HepG2 (cell line): Measurements from ENCODE around the gene ACSF3. TPM values are rescaled to one million over a fixed set of nuclear protein-coding genes. Genes with fewer than 3 reads are reported as not detected.

Experiments used
- ATF3 ChIP-seq: sonication (generic); formaldehyde crosslinking; IDR thresholded peaks from 2 replicates; pipeline ENCODE4 v1.4.0; 2020; ENCODE audit warnings: missing genetic modification reagents
- ETV5 ChIP-seq: IDR thresholded peaks from 2 replicates; pipeline ENCODE4 v1.6.1; 2018; ENCODE audit warnings: missing biosample characterization, missing genetic modification reagents, inconsistent platforms, borderline replicate concordance
- HNRNPUL1 ChIP-seq: fragments of 200-400 bp; formaldehyde crosslinking; IDR thresholded peaks from 2 replicates; pipeline ENCODE4 v1.6.1; 2017; ENCODE audit warnings: low read depth, mild to moderate bottlenecking, low read length, moderate library complexity
- RFXAP ChIP-seq: sonication (generic); formaldehyde crosslinking; IDR thresholded peaks from 2 replicates; pipeline ENCODE4 v1.4.0; 2020; ENCODE audit warnings: missing genetic modification reagents, borderline replicate concordance
- RORA ChIP-seq: sonication (generic); formaldehyde crosslinking; IDR thresholded peaks from 2 replicates; pipeline ENCODE4 v1.5.0; 2020; ENCODE audit warnings: mild to moderate bottlenecking, missing genetic modification reagents, moderate library complexity
- SAP130 ChIP-seq: IDR thresholded peaks from 2 replicates; pipeline ENCODE4 v1.6.1; 2016; ENCODE audit warnings: low read depth
- THAP7 ChIP-seq: sonication (generic); formaldehyde crosslinking; IDR thresholded peaks from 2 replicates; pipeline ENCODE4 v1.8.1; 2023; ENCODE audit warnings: mild to moderate bottlenecking, missing genetic modification reagents
- XBP1 ChIP-seq: sonication (generic); formaldehyde crosslinking; IDR thresholded peaks from 2 replicates; pipeline ENCODE4 v1.5.0; 2020; ENCODE audit warnings: missing genetic modification reagents
- YEATS2 ChIP-seq: sonication (generic); formaldehyde crosslinking; IDR thresholded peaks from 2 replicates; pipeline ENCODE4 v1.4.0; 2020; ENCODE audit warnings: missing genetic modification reagents, borderline replicate concordance
- ZBED4 ChIP-seq: sonication (generic); formaldehyde crosslinking; IDR thresholded peaks from 2 replicates; pipeline ENCODE4 v1.4.0; 2020; ENCODE audit warnings: missing genetic modification reagents, borderline replicate concordance
- ZNF292 ChIP-seq: sonication (generic); formaldehyde crosslinking; IDR thresholded peaks from 2 replicates; pipeline ENCODE4 v1.8.1; 2022; ENCODE audit warnings: mild to moderate bottlenecking, low read depth, missing genetic modification reagents, borderline replicate concordance
- ZNF883 ChIP-seq: sonication (generic); formaldehyde crosslinking; IDR thresholded peaks from 2 replicates; pipeline ENCODE4 v1.5.1; 2020; ENCODE audit warnings: mild to moderate bottlenecking, missing genetic modification reagents; ENCODE audit errors: not compliant biosample characterization
- polyA plus RNA-seq, 8 experiments: library from polyadenylated mRNA; depleted of rRNA in 3 of 8; stranded (reverse) in 7 of 8; unstranded in 1 of 8; fragments of >200 nt; fragmentation: Illumina TruSeq in 4 of 8; extraction: Trizol in 4 of 8; gene quantifications; 2 replicates each; pipeline versions ENCODE4 v1.2.1 to v1.2.3, GENCODE V29; 2011 to 2016; ENCODE audit warnings: low read depth in 4 of 8, missing spikeins in 1 of 8, mixed read lengths in 1 of 8; ENCODE audit not compliant: insufficient read depth in 1 of 8
- total RNA-seq, 5 experiments: library from RNA; depleted of rRNA; stranded (reverse); fragments of >200 nt; fragmentation: Illumina TruSeq; extraction: Trizol; gene quantifications; 2 replicates each; pipeline ENCODE4 v1.2.3, GENCODE V29; 2016; ENCODE audit warnings: low read depth in 1 of 5
- TF ChIP-seq, protein P1 (sequence below): sonication (generic); formaldehyde crosslinking; IDR thresholded peaks from one replicate; pipeline ENCODE4 v1.5.1; 2020; ENCODE audit warnings: mild to moderate bottlenecking, missing genetic modification reagents; ENCODE audit errors: not compliant biosample characterization

ACSF3 gene
- total and polyA plus RNA-seq, 2 of the 13 experiments (the other 11 are each of a cell fraction or from before 2014, with no cell fraction given), result 14.9 to 30.6 TPM

GRCh38 chr16:89201439-89202377, 108.1 kb downstream of the ACSF3 start (continued):
- TF ChIP-seq, protein P1, sequence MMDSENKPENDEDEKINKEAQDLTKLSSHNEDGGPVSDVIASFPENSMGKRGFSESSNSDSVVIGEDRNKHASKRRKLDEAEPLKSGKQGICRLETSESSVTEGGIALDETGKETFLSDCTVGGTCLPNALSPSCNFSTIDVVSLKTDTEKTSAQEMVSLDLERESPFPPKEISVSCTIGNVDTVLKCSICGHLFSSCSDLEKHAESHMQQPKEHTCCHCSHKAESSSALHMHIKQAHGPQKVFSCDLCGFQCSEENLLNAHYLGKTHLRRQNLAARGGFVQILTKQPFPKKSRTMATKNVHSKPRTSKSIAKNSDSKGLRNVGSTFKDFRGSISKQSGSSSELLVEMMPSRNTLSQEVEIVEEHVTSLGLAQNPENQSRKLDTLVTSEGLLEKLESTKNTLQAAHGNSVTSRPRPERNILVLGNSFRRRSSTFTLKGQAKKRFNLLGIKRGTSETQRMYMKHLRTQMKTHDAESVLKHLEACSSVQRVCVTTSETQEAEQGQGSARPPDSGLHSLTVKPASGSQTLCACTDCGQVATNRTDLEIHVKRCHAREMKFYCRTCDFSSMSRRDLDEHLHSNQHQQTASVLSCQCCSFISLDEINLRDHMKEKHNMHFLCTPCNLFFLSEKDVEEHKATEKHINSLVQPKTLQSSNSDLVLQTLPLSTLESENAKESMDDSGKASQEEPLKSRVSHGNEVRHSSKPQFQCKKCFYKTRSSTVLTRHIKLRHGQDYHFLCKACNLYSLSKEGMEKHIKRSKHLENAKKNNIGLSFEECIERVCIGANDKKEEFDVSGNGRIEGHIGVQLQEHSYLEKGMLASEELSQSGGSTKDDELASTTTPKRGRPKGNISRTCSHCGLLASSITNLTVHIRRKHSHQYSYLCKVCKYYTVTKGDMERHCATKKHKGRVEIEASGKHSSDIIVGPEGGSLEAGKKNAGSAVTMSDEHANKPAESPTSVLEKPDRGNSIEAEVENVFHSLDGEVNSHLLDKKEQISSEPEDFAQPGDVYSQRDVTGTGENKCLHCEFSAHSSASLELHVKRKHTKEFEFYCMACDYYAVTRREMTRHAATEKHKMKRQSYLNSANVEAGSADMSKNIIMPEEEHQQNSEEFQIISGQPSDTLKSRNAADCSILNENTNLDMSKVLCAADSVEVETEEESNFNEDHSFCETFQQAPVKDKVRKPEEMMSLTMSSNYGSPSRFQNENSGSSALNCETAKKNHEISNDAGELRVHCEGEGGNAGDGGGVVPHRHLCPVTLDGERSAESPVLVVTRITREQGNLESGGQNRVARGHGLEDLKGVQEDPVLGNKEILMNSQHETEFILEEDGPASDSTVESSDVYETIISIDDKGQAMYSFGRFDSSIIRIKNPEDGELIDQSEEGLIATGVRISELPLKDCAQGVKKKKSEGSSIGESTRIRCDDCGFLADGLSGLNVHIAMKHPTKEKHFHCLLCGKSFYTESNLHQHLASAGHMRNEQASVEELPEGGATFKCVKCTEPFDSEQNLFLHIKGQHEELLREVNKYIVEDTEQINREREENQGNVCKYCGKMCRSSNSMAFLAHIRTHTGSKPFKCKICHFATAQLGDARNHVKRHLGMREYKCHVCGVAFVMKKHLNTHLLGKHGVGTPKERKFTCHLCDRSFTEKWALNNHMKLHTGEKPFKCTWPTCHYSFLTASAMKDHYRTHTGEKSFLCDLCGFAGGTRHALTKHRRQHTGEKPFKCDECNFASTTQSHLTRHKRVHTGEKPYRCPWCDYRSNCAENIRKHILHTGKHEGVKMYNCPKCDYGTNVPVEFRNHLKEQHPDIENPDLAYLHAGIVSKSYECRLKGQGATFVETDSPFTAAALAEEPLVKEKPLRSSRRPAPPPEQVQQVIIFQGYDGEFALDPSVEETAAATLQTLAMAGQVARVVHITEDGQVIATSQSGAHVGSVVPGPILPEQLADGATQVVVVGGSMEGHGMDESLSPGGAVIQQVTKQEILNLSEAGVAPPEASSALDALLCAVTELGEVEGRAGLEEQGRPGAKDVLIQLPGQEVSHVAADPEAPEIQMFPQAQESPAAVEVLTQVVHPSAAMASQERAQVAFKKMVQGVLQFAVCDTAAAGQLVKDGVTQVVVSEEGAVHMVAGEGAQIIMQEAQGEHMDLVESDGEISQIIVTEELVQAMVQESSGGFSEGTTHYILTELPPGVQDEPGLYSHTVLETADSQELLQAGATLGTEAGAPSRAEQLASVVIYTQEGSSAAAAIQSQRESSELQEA (CRISPR knock-in tag), result no peak
- TF ChIP-seq SAP130, result peak; percentile 69
- peak; percentile 51 for TF ChIP-seq ZNF883
- no peak for TF ChIP-seq RFXAP (CRISPR knock-in tag)
- TF ChIP-seq ZNF292 (CRISPR knock-in tag), result no peak
- TF ChIP-seq ZBED4 (CRISPR knock-in tag), result no peak
- TF ChIP-seq XBP1, result no peak
- TF ChIP-seq THAP7 (CRISPR knock-in tag), result no peak
- TF ChIP-seq ETV5 (CRISPR knock-in tag), result no peak
- TF ChIP-seq RORA (CRISPR knock-in tag), result no peak
- no peak; the same call in 1 of the 2 replicates for TF ChIP-seq ATF3 (CRISPR knock-in tag)
- TF ChIP-seq HNRNPUL1, result no peak
- no peak for TF ChIP-seq YEATS2 (CRISPR knock-in tag)
